Vagina (tissue), 2 donors: Measurements from ENCODE around the gene CAMK4. TPM values are rescaled to one million over a fixed set of nuclear protein-coding genes. Genes with fewer than 3 reads are reported as not detected.

Experiments
- DNase-seq, 2 donors: peaks; one replicate each; pipeline ENCODE4 v3.0.0-alpha.2; 2017; ENCODE audit errors: extremely low spot score in 2 of 2
- H3K27ac ChIP-seq: fragments of 200-600 bp; sonication (generic); one replicate; pipeline ENCODE4 v1.5.1; 2019
- H3K27me3 ChIP-seq: fragments of 200-600 bp; sonication (generic); one replicate; pipeline ENCODE4 v1.5.1; 2019
- H3K36me3 ChIP-seq, 2 donors: fragments of 200-600 bp; sonication (generic); one replicate each; pipeline ENCODE4 v1.5.1; 2017 to 2019
- H3K4me1 ChIP-seq: fragments of 200-600 bp; sonication (generic); one replicate; pipeline ENCODE4 v1.5.1; 2019
- H3K4me3 ChIP-seq, 2 donors: fragments of 200-600 bp; sonication (generic); 1 replicate in 1 of 2; 2 replicates in 1 of 2; pipeline ENCODE4 v1.5.1; 2016 to 2019
- H3K9me3 ChIP-seq: fragments of 200-600 bp; sonication (generic); one replicate; pipeline ENCODE4 v1.5.1; 2019
- CTCF ChIP-seq, 3 experiments: fragments of 450-650 bp in 2 of 3; fragments of 200-600 bp in 1 of 3; sonication (generic) in 1 of 3; IDR thresholded peaks; one replicate each; pipeline ENCODE4 v1.5.1; 2017 to 2019; ENCODE audit warnings: antibody characterized with exemption in 3 of 3, mild to moderate bottlenecking in 2 of 3, moderate library complexity in 2 of 3
- POLR2A ChIP-seq, 2 donors: fragments of 450-650 bp; IDR thresholded peaks; one replicate each; pipeline ENCODE4 v1.6.1; 2017; ENCODE audit warnings: antibody characterized with exemption in 2 of 2, mild to moderate bottlenecking in 2 of 2, moderate library complexity in 2 of 2
- POLR2AphosphoS5 ChIP-seq, 2 donors: sonication (generic); formaldehyde crosslinking; IDR thresholded peaks; one replicate each; pipeline ENCODE4 v1.9.0; 2017; ENCODE audit warnings: antibody characterized with exemption in 2 of 2, mild to moderate bottlenecking in 2 of 2, low read depth in 1 of 2; ENCODE audit not compliant: insufficient read depth in 1 of 2
- intact Hi-C: fragments of 100-400 bp; cut with DNase I; formaldehyde crosslinking; loops from one replicate; pipeline ENCODE4 v1.15.1; 2023
- total RNA-seq: library from RNA; depleted of rRNA; stranded (reverse); fragments of >200 nt; gene quantifications from one replicate; pipeline ENCODE4 v1.2.3, GENCODE V29; 2016

The CAMK4 gene
- total RNA-seq, 1 donor from 2014 or later = 11.8 TPM

GRCh38 chr5:111232311-111233051, 8.3 kb downstream of the CAMK4 start:
- no peaks in the 10 kb centered on the region for H3K27me3 ChIP-seq
- no peaks in the 10 kb centered on the region for H3K4me1 ChIP-seq
- H3K27ac ChIP-seq = no peak overlapping the region
- intact Hi-C loops = no loop called here
- TF ChIP-seq POLR2A (IDR thresholded peaks at IDR 0.05) = no peak
- TF ChIP-seq POLR2AphosphoS5 (IDR thresholded peaks at IDR 0.05; ENCODE audit: insufficient read depth in 1 of 2, low read depth in 1 of 2) = no peak
- H3K9me3 ChIP-seq = no peaks in the 10 kb centered on the region
- no peaks in the 10 kb centered on the region for H3K36me3 ChIP-seq
- DNase-seq = no peak
- H3K4me3 ChIP-seq = no peak overlapping the region

GRCh38 chr5:111233052-111233374, 8.8 kb downstream of the CAMK4 start:
- no peak overlapping the region for H3K27ac ChIP-seq
- no peaks in the 10 kb centered on the region for H3K4me1 ChIP-seq
- no peak for DNase-seq
- H3K9me3 ChIP-seq = no peaks in the 10 kb centered on the region
- TF ChIP-seq POLR2AphosphoS5 (IDR thresholded peaks at IDR 0.05; ENCODE audit: insufficient read depth in 1 of 2, low read depth in 1 of 2) = no peak
- TF ChIP-seq POLR2A (IDR thresholded peaks at IDR 0.05) = no peak
- TF ChIP-seq CTCF (IDR thresholded peaks at IDR 0.05) = no peak
- intact Hi-C loops = no loop called here
- H3K36me3 ChIP-seq = no peaks in the 10 kb centered on the region
- H3K27me3 ChIP-seq = no peaks in the 10 kb centered on the region
- no peak overlapping the region for H3K4me3 ChIP-seq

GRCh38 chr5:111234125-111234524, 9.9 kb downstream of the CAMK4 start:
- H3K4me1 ChIP-seq = no peaks in the 10 kb centered on the region
- no peak overlapping the region for H3K4me3 ChIP-seq
- no peaks in the 10 kb centered on the region for H3K36me3 ChIP-seq
- no peak for DNase-seq
- H3K27me3 ChIP-seq = no peaks in the 10 kb centered on the region
- TF ChIP-seq POLR2AphosphoS5 (IDR thresholded peaks at IDR 0.05; ENCODE audit: insufficient read depth in 1 of 2, low read depth in 1 of 2) (no peak), POLR2A (IDR thresholded peaks at IDR 0.05) (no peak), CTCF (IDR thresholded peaks at IDR 0.05) (no peak)
- H3K9me3 ChIP-seq = no peaks in the 10 kb centered on the region
- H3K27ac ChIP-seq = no peak overlapping the region
- intact Hi-C loops = no loop called here

- intact Hi-C loops = no loop called here
- H3K9me3 ChIP-seq = no peaks in the 10 kb centered on the region
- no peaks in the 10 kb centered on the region for H3K4me1 ChIP-seq
- H3K27ac ChIP-seq = no peak overlapping the region
- no peak overlapping the region for H3K4me3 ChIP-seq
- no peaks in the 10 kb centered on the region for H3K36me3 ChIP-seq
- DNase-seq = no peak
- TF ChIP-seq CTCF (IDR thresholded peaks at IDR 0.05) (no peak), POLR2AphosphoS5 (IDR thresholded peaks at IDR 0.05; ENCODE audit: insufficient read depth in 1 of 2, low read depth in 1 of 2) (no peak), POLR2A (IDR thresholded peaks at IDR 0.05) (no peak)
- H3K27me3 ChIP-seq = no peaks in the 10 kb centered on the region
These were observed 11.5 kb downstream of the CAMK4 start for GRCh38 chr5:111235635-111236034.

- Histone ChIP-seq H3K4me1 (no peaks in the 10 kb centered on the region), H3K36me3 (no peaks in the 10 kb centered on the region), H3K27me3 (no peaks in the 10 kb centered on the region), H3K9me3 (no peaks in the 10 kb centered on the region), H3K4me3 (no peak overlapping the region), H3K27ac (no peak overlapping the region)
- no peak for DNase-seq
- intact Hi-C loops = no loop called here
- TF ChIP-seq POLR2AphosphoS5 (IDR thresholded peaks at IDR 0.05; ENCODE audit: insufficient read depth in 1 of 2, low read depth in 1 of 2) = no peak
- TF ChIP-seq POLR2A (IDR thresholded peaks at IDR 0.05) = no peak
- no peak for TF ChIP-seq CTCF (IDR thresholded peaks at IDR 0.05)
These were observed 12.2 kb downstream of the CAMK4 start for GRCh38 chr5:111236348-111236747.
